Dendritic cell treated with granulocyte-macrophage colony-stimulating factor and Interleukin-4, amounts not matched to agents 40 ng/mL and 50 ng/mL, for 4 days (primary cell): ENCODE measurements around the gene POT1.

ENCODE experiments used
- H3K27ac Mint-ChIP-seq: one replicate; pipeline ENCODE4 v1.8.0; 2022; ENCODE audit warnings: mild to moderate bottlenecking, mixed read lengths
- H3K27me3 Mint-ChIP-seq: one replicate; pipeline ENCODE4 v1.8.0; 2022; ENCODE audit warnings: mild to moderate bottlenecking, mixed read lengths
- H3K36me3 Mint-ChIP-seq: one replicate; pipeline ENCODE4 v1.8.0; 2022; ENCODE audit warnings: low read depth, mixed read lengths
- H3K4me1 Mint-ChIP-seq: one replicate; pipeline ENCODE4 v1.8.0; 2022; ENCODE audit warnings: low read depth, mixed read lengths
- H3K4me3 Mint-ChIP-seq: one replicate; pipeline ENCODE4 v1.8.0; 2022; ENCODE audit warnings: mild to moderate bottlenecking, moderate library complexity, mixed read lengths
- H3K9me3 Mint-ChIP-seq: one replicate; pipeline ENCODE4 v1.8.0; 2022; ENCODE audit warnings: mixed read lengths
- intact Hi-C: fragments of 100-400 bp; cut with micrococcal nuclease; formaldehyde crosslinking; loops from one replicate; pipeline ENCODE4 v1.15.0; 2022

Gene POT1

GRCh38 chr7:124930655-124931597 is 1.3 kb upstream of the POT1 start:
- intact Hi-C loops = no loop called here
- Mint-ChIP-seq H3K27ac (no peak overlapping the region), H3K4me1 (peaks cover 20% of the 10 kb centered on the region), H3K4me3 (no peak overlapping the region), H3K9me3 (no peaks in the 10 kb centered on the region), H3K36me3 (peaks cover 28% of the 10 kb centered on the region), H3K27me3 (peaks cover 15% of the 10 kb centered on the region)

- no peaks in the 10 kb centered on the region for H3K9me3 Mint-ChIP-seq
- H3K4me1 Mint-ChIP-seq = peaks cover 20% of the 10 kb centered on the region
- H3K27me3 Mint-ChIP-seq = peaks cover 15% of the 10 kb centered on the region
- peaks cover 35% of the 10 kb centered on the region for H3K36me3 Mint-ChIP-seq
- peak overlapping the region; percentile 92 for H3K27ac Mint-ChIP-seq
- H3K4me3 Mint-ChIP-seq = peak overlapping the region; percentile 89
- intact Hi-C loops = no loop called here
Observed at GRCh38 chr7:124930173-124930623, 573 bp upstream of the POT1 start.

- Mint-ChIP-seq H3K36me3 (peaks cover 47% of the 10 kb centered on the region), H3K4me1 (peaks cover 29% of the 10 kb centered on the region), H3K4me3 (no peak overlapping the region), H3K27me3 (no peaks in the 10 kb centered on the region), H3K27ac (no peak overlapping the region), H3K9me3 (no peaks in the 10 kb centered on the region)
- intact Hi-C loops = loop anchor here (5.0 kb wide), 2 partner anchors 1178 to 1388 kb away; partner anchors contain the start of gene WASL
Observed at GRCh38 chr7:124924906-124925305, 4.7 kb downstream of the POT1 start.

- intact Hi-C loops = no loop called here
- Mint-ChIP-seq H3K4me1 (peaks cover 9% of the 10 kb centered on the region), H3K4me3 (no peak overlapping the region), H3K27me3 (no peaks in the 10 kb centered on the region), H3K27ac (no peak overlapping the region), H3K9me3 (no peaks in the 10 kb centered on the region), H3K36me3 (peaks cover 29% of the 10 kb centered on the region)
Observed at GRCh38 chr7:124922200-124922599, 7.4 kb downstream of the POT1 start.

GRCh38 chr7:124919841-124920240 is 9.8 kb downstream of the POT1 start:
- intact Hi-C loops = no loop called here
- H3K27ac Mint-ChIP-seq = no peak overlapping the region
- no peak overlapping the region for H3K4me3 Mint-ChIP-seq
- H3K4me1 Mint-ChIP-seq = peaks cover 9% of the 10 kb centered on the region
- peaks cover 15% of the 10 kb centered on the region for H3K36me3 Mint-ChIP-seq
- no peaks in the 10 kb centered on the region for H3K9me3 Mint-ChIP-seq
- H3K27me3 Mint-ChIP-seq = no peaks in the 10 kb centered on the region

- Mint-ChIP-seq H3K9me3 (no peaks in the 10 kb centered on the region), H3K36me3 (peaks cover 15% of the 10 kb centered on the region), H3K27ac (no peak overlapping the region), H3K4me1 (no peaks in the 10 kb centered on the region), H3K27me3 (no peaks in the 10 kb centered on the region), H3K4me3 (no peak overlapping the region)
- intact Hi-C loops = no loop called here
Observed at GRCh38 chr7:124918662-124919061, 11.0 kb downstream of the POT1 start.

GRCh38 chr7:124915242-124915641 is 14.4 kb downstream of the POT1 start:
- Mint-ChIP-seq H3K9me3 (no peaks in the 10 kb centered on the region), H3K4me3 (no peak overlapping the region), H3K27me3 (no peaks in the 10 kb centered on the region), H3K27ac (no peak overlapping the region), H3K4me1 (no peaks in the 10 kb centered on the region), H3K36me3 (peaks cover 24% of the 10 kb centered on the region)
- intact Hi-C loops = no loop called here

- intact Hi-C loops = no loop called here
- peaks cover 24% of the 10 kb centered on the region for H3K36me3 Mint-ChIP-seq
- H3K4me3 Mint-ChIP-seq = no peak overlapping the region
- no peaks in the 10 kb centered on the region for H3K4me1 Mint-ChIP-seq
- H3K27ac Mint-ChIP-seq = no peak overlapping the region
- H3K27me3 Mint-ChIP-seq = no peaks in the 10 kb centered on the region
- H3K9me3 Mint-ChIP-seq = no peaks in the 10 kb centered on the region
Observed at GRCh38 chr7:124914298-124914697, 15.3 kb downstream of the POT1 start.

GRCh38 chr7:124912972-124913371 is 16.7 kb downstream of the POT1 start:
- no peak overlapping the region for H3K27ac Mint-ChIP-seq
- no peak overlapping the region for H3K4me3 Mint-ChIP-seq
- H3K36me3 Mint-ChIP-seq = peaks cover 24% of the 10 kb centered on the region
- no peaks in the 10 kb centered on the region for H3K27me3 Mint-ChIP-seq
- H3K4me1 Mint-ChIP-seq = no peaks in the 10 kb centered on the region
- intact Hi-C loops = no loop called here
- no peaks in the 10 kb centered on the region for H3K9me3 Mint-ChIP-seq

GRCh38 chr7:124909808-124910207 is 19.8 kb downstream of the POT1 start:
- Mint-ChIP-seq H3K4me3 (no peak overlapping the region), H3K9me3 (no peaks in the 10 kb centered on the region), H3K4me1 (no peaks in the 10 kb centered on the region), H3K27ac (no peak overlapping the region), H3K27me3 (no peaks in the 10 kb centered on the region), H3K36me3 (peaks cover 17% of the 10 kb centered on the region)
- intact Hi-C loops = no loop called here

- H3K4me1 Mint-ChIP-seq = no peaks in the 10 kb centered on the region
- intact Hi-C loops = no loop called here
- no peak overlapping the region for H3K4me3 Mint-ChIP-seq
- peaks cover 11% of the 10 kb centered on the region for H3K36me3 Mint-ChIP-seq
- H3K27ac Mint-ChIP-seq = no peak overlapping the region
- no peaks in the 10 kb centered on the region for H3K27me3 Mint-ChIP-seq
- H3K9me3 Mint-ChIP-seq = peaks cover 7% of the 10 kb centered on the region
Observed at GRCh38 chr7:124908259-124908658, 21.4 kb downstream of the POT1 start.

GRCh38 chr7:124907490-124907889 is 22.1 kb downstream of the POT1 start:
- Mint-ChIP-seq H3K36me3 (peaks cover 7% of the 10 kb centered on the region), H3K27me3 (no peaks in the 10 kb centered on the region), H3K4me1 (no peaks in the 10 kb centered on the region), H3K27ac (no peak overlapping the region), H3K9me3 (peaks cover 14% of the 10 kb centered on the region), H3K4me3 (no peak overlapping the region)
- intact Hi-C loops = no loop called here

- intact Hi-C loops = no loop called here
- H3K27me3 Mint-ChIP-seq = no peaks in the 10 kb centered on the region
- H3K36me3 Mint-ChIP-seq = peaks cover 43% of the 10 kb centered on the region
- peaks cover 10% of the 10 kb centered on the region for H3K9me3 Mint-ChIP-seq
- no peak overlapping the region for H3K4me3 Mint-ChIP-seq
- peaks cover 6% of the 10 kb centered on the region for H3K4me1 Mint-ChIP-seq
- no peak overlapping the region for H3K27ac Mint-ChIP-seq
Observed at GRCh38 chr7:124898531-124898930, 31.1 kb downstream of the POT1 start.

- no peak overlapping the region for H3K27ac Mint-ChIP-seq
- no peaks in the 10 kb centered on the region for H3K27me3 Mint-ChIP-seq
- H3K9me3 Mint-ChIP-seq = no peaks in the 10 kb centered on the region
- H3K4me1 Mint-ChIP-seq = peaks cover 6% of the 10 kb centered on the region
- H3K4me3 Mint-ChIP-seq = no peak overlapping the region
- H3K36me3 Mint-ChIP-seq = peaks cover 38% of the 10 kb centered on the region
- intact Hi-C loops = no loop called here
Observed at GRCh38 chr7:124896001-124896400, 33.6 kb downstream of the POT1 start.
